CD14-positive monocyte (primary cell): ENCODE data around the gene MPHOSPH6. TPM values are rescaled to one million over a fixed set of nuclear protein-coding genes. Genes with fewer than 3 reads are reported as not detected.
A peak's percentile ranks its signal among the peaks of the same experiment; 100 is the strongest.
"Not testable (repeated sequence)": the region's sequence is repeated elsewhere in the genome, so short reads cannot be mapped to it uniquely, and the experiment has no call there.

Source experiments
- DNase-seq, 3 donors: peaks; one replicate each; pipeline ENCODE4 v3.0.0-alpha.2; 2011 to 2022
- H2AFZ ChIP-seq: 2 replicates; pipeline ENCODE4 v1.6.0; 2012; ENCODE audit warnings: mild to moderate bottlenecking, low read depth, low read length, inconsistent platforms; ENCODE audit not compliant: insufficient read depth, poor library complexity, severe bottlenecking
- H3K27ac ChIP-seq, 2 donors: 1 replicate in 1 of 2; 2 replicates in 1 of 2; pipeline ENCODE4 v1.5.1; 2012 to 2013; ENCODE audit warnings: low read length in 2 of 2, control low read depth in 1 of 2, inconsistent platforms in 1 of 2, low read depth in 1 of 2, mild to moderate bottlenecking in 1 of 2
- H3K27me3 ChIP-seq, 2 donors: one replicate each; pipeline versions ENCODE4 v1.6.0 to v1.6.1; 2011 to 2013; ENCODE audit warnings: low read length in 2 of 2; ENCODE audit not compliant: control insufficient read depth in 2 of 2, insufficient read depth in 2 of 2
- H3K36me3 ChIP-seq, 2 donors: replicated peaks in 1 of 2; 1 replicate in 1 of 2; 2 replicates in 1 of 2; pipeline versions ENCODE4 v1.5.1 to v1.6.1; 2012 to 2013; ENCODE audit warnings: low read length in 2 of 2, control low read depth in 1 of 2, inconsistent platforms in 1 of 2, mild to moderate bottlenecking in 1 of 2; ENCODE audit not compliant: insufficient read depth in 2 of 2, control insufficient read depth in 1 of 2
- H3K4me1 ChIP-seq, 2 donors: 1 replicate in 1 of 2; 2 replicates in 1 of 2; pipeline versions ENCODE4 v1.5.1 to v1.6.1; 2012 to 2013; ENCODE audit warnings: low read length in 2 of 2, control low read depth in 1 of 2, inconsistent platforms in 1 of 2, mild to moderate bottlenecking in 1 of 2, moderate library complexity in 1 of 2; ENCODE audit not compliant: insufficient read depth in 2 of 2, control insufficient read depth in 1 of 2
- H3K4me2 ChIP-seq: replicated peaks from 2 replicates; pipeline ENCODE3; 2012; ENCODE audit warnings: low read length, moderate library complexity, mild to moderate bottlenecking; ENCODE audit not compliant: poor library complexity, severe bottlenecking; ENCODE audit errors: extremely low read depth
- H3K4me3 ChIP-seq, 3 experiments: fragments of 200-600 bp in 1 of 3; sonication (generic) in 1 of 3; replicated peaks in 1 of 3; 1 replicate in 2 of 3; 2 replicates in 1 of 3; pipeline ENCODE4 v1.5.1; 2011 to 2013; ENCODE audit warnings: low read length in 3 of 3, mild to moderate bottlenecking in 3 of 3, control low read depth in 2 of 3, low read depth in 2 of 3, inconsistent platforms in 1 of 3, moderate library complexity in 1 of 3
- H3K79me2 ChIP-seq: 2 replicates; pipeline ENCODE4 v1.6.0; 2012; ENCODE audit warnings: mild to moderate bottlenecking, control low read depth, inconsistent platforms, low read length, moderate library complexity; ENCODE audit not compliant: insufficient read depth
- H3K9ac ChIP-seq: 2 replicates; pipeline ENCODE4 v1.6.0; 2017; ENCODE audit warnings: low read length, mild to moderate bottlenecking; ENCODE audit not compliant: insufficient read depth, poor library complexity, severe bottlenecking
- H3K9me3 ChIP-seq, 2 donors: replicated peaks in 1 of 2; 1 replicate in 1 of 2; 2 replicates in 1 of 2; pipeline versions ENCODE4 v1.5.1 to v1.6.1; 2012 to 2013; ENCODE audit warnings: low read length in 2 of 2, control low read depth in 1 of 2; ENCODE audit not compliant: control insufficient read depth in 1 of 2, insufficient read depth in 1 of 2
- H4K20me1 ChIP-seq: 2 replicates; pipeline ENCODE4 v1.6.0; 2012; ENCODE audit warnings: mild to moderate bottlenecking, low read length, control low read depth, moderate library complexity; ENCODE audit not compliant: insufficient read depth
- H3K27ac Mint-ChIP-seq, 7 donors: one replicate each; pipeline ENCODE4 v1.8.0; 2020; ENCODE audit warnings: mild to moderate bottlenecking in 7 of 7, mixed read lengths in 7 of 7, moderate library complexity in 6 of 7, inconsistent platforms in 2 of 7
- H3K27me3 Mint-ChIP-seq, 3 donors: one replicate each; pipeline ENCODE4 v1.8.0; 2021 to 2022; ENCODE audit warnings: low read depth in 3 of 3, mild to moderate bottlenecking in 3 of 3, mixed read lengths in 3 of 3, moderate library complexity in 3 of 3, inconsistent platforms in 1 of 3
- H3K36me3 Mint-ChIP-seq, 2 donors: one replicate each; pipeline ENCODE4 v1.8.0; 2020; ENCODE audit warnings: mixed read lengths in 2 of 2, inconsistent platforms in 1 of 2, mild to moderate bottlenecking in 1 of 2
- H3K4me1 Mint-ChIP-seq: one replicate; pipeline ENCODE4 v1.8.0; 2020; ENCODE audit warnings: mild to moderate bottlenecking, mixed read lengths
- H3K4me3 Mint-ChIP-seq, 2 donors: one replicate each; pipeline ENCODE4 v1.8.0; 2020; ENCODE audit warnings: mild to moderate bottlenecking in 2 of 2, mixed read lengths in 2 of 2, moderate library complexity in 1 of 2
- H3K9me3 Mint-ChIP-seq, 7 donors: one replicate each; pipeline ENCODE4 v1.8.0; 2020 to 2022; ENCODE audit warnings: mixed read lengths in 7 of 7, mild to moderate bottlenecking in 6 of 7, moderate library complexity in 6 of 7, inconsistent platforms in 2 of 7
- WGBS: methylation state at CpG from one replicate; pipeline ENCODE4 v1.1.5; 2013; ENCODE audit warnings: missing lambda C conversion rate; ENCODE audit not compliant: insufficient coverage; 5-methylcytosine and 5-hydroxymethylcytosine counted together
- intact Hi-C, 2 donors: fragments of 100-400 bp; cut with micrococcal nuclease; formaldehyde crosslinking; loops; one replicate each; pipeline versions ENCODE4 v1.15.0 to v1.15.1; 2023
- polyA minus RNA-seq: library from RNA; depleted of rRNA, polyadenylated mRNA; stranded (reverse); fragments of >200 nt; gene quantifications from 2 replicates; pipeline ENCODE4 v1.2.3, GENCODE V29; 2012
- polyA plus RNA-seq, 3 donors: library from polyadenylated mRNA; depleted of rRNA in 1 of 3; unstranded in 2 of 3; stranded (reverse) in 1 of 3; fragments of 300-500 nt in 2 of 3; fragments of >200 nt in 1 of 3; fragmentation: Illumina TruSeq in 2 of 3; gene quantifications; 1 replicate in 2 of 3; 2 replicates in 1 of 3; pipeline ENCODE4 v1.2.3, GENCODE V29; 2012 to 2021
- total RNA-seq, 12 experiments: library from RNA in 1 of 12; stranded (reverse) in 1 of 12; fragments of 120-200 nt in 1 of 12; gene quantifications; one replicate each; pipeline ENCODE4 v1.2.4 and lab custom pipeline; 2013 to 2026; ENCODE audit warnings: mixed read lengths in 6 of 12, inconsistent platforms in 1 of 12
- TF ChIP-seq, protein P1 (sequence below): fragments of 200-600 bp; IDR thresholded peaks from one replicate; pipeline ENCODE4 v1.8.0; 2022; ENCODE audit warnings: antibody characterized with exemption, mild to moderate bottlenecking

Gene MPHOSPH6
- 23.0 TPM for total RNA-seq (2013)
- polyA plus RNA-seq (10 to 100 TPM in 2 of 3 donors, 1 to 10 TPM in 1; 8.6 to 37.6 (median 20.2) TPM), polyA minus RNA-seq (3.5 and 5.5 TPM in 2 replicates), total RNA-seq (lab: John Stamatoyannopoulos, UW) (4.5 to 42.8 (median 22.5) reads per million in 11 experiments)

DNA sequence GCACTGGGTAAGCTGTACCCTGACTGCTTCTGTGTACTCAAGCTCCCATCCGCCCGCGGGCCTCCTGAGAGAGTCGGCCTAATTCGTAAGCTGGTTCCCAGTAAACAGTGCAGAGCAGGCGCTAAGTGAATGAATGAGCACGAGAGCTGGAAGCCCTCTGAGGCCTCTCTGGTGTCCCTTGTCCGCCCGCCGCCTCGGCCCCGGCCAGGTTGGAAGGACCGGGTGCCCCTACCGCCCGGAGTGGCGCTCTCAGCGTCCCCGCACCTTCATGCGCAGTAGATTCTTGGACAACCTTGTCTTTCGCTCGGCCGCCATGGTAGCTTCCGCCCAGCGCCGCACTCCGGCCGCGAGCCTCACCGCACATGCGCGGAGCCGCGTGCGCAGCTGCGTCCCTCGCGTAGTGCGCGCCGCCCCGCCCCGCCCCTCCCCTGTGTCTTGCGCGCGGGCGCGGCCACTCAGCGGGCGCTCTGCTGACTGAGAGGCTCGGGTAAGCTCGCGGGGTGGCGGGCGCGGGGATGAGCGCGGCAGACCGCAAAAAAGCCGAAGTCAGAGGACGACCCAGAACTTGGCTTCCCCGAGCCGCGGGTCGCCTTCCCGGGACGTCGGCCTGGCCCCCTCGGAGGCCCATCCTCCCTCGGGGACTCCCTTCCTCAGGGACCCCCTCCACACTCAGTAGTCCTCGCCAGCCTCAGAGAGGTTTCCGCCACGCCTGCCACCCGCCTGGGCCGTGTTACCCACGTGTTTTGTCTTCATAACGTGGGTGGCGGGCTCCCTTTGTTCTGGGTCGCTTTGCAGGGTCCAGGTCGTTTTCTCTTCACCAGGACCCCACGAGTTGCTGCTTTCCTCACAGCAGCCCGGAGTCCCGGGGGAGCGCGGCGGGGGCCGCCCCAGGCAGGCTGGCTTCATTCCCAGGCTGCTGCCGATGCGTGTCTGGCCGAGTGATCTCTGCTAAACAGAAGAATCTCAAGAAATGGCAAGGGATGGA is at the start of gene MPHOSPH6:
TSS of gene MPHOSPH6 (minus strand) at position 364 of the 985 bp plus-strand sequence. CDS start at position 315, 49 bp downstream.
- Histone ChIP-seq H3K27ac (peak within 1 kb of the TSS; percentile 89 to 91), H3K9ac (peak within 1 kb of the TSS; percentile 87), H3K9me3 (no peaks in the 10 kb centered on the region), H3K27me3 (peaks cover 19 to 22% of the 10 kb centered on the region in 2 donors), H3K4me2 (peak within 1 kb of the TSS; percentile 71), H2AFZ (peak within 1 kb of the TSS; percentile 91), H3K79me2 (peaks cover 36% of the 10 kb centered on the region), H3K36me3 (peaks cover 11 to 19% of the 10 kb centered on the region in 2 donors), H4K20me1 (no peaks in the 10 kb centered on the region), H3K4me1 (peaks cover 17% of the 10 kb centered on the region in 2 donors), H3K4me3 (peak within 1 kb of the TSS; percentile 47 to 78 (median 69))
- WGBS = under 1% methylated on average over 82 of the region's 89 CpGs
- intact Hi-C loops = loop anchor here in 1 of 2 donors (10.0 kb wide), 1 partner anchor 55 kb away; no protein-coding TSS in a partner anchor
- Mint-ChIP-seq H3K9me3 (peaks cover 0 to 3% (median 0%) of the 10 kb centered on the region in 7 donors), H3K27me3 (peaks cover 22 to 29% (median 28%) of the 10 kb centered on the region in 3 donors), H3K27ac (peak within 1 kb of the TSS; percentile 93 to 98 (median 97)), H3K4me3 (peak within 1 kb of the TSS; percentile 90 to 95), H3K36me3 (peaks cover 17 to 25% of the 10 kb centered on the region in 2 donors), H3K4me1 (peaks cover 23% of the 10 kb centered on the region)
- peak; percentile 91 to 95 (median 93) for DNase-seq
- TF ChIP-seq, protein P1, sequence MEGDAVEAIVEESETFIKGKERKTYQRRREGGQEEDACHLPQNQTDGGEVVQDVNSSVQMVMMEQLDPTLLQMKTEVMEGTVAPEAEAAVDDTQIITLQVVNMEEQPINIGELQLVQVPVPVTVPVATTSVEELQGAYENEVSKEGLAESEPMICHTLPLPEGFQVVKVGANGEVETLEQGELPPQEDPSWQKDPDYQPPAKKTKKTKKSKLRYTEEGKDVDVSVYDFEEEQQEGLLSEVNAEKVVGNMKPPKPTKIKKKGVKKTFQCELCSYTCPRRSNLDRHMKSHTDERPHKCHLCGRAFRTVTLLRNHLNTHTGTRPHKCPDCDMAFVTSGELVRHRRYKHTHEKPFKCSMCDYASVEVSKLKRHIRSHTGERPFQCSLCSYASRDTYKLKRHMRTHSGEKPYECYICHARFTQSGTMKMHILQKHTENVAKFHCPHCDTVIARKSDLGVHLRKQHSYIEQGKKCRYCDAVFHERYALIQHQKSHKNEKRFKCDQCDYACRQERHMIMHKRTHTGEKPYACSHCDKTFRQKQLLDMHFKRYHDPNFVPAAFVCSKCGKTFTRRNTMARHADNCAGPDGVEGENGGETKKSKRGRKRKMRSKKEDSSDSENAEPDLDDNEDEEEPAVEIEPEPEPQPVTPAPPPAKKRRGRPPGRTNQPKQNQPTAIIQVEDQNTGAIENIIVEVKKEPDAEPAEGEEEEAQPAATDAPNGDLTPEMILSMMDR = no peak

GRCh38 chr16:82219298-82219697 is 49.3 kb upstream of the MPHOSPH6 start:
- 90% methylated on average over 11 of the region's 12 CpGs for WGBS
- Histone ChIP-seq H3K4me3 (no peak overlapping the region), H3K79me2 (no peaks in the 10 kb centered on the region), H3K9ac (no peak overlapping the region), H3K9me3 (no peaks in the 10 kb centered on the region), H3K4me1 (no peaks in the 10 kb centered on the region), H2AFZ (no peak overlapping the region), H3K4me2 (no peak overlapping the region), H3K27ac (no peak overlapping the region), H3K27me3 (peaks cover 2 to 7% of the 10 kb centered on the region in 2 donors), H4K20me1 (no peaks in the 10 kb centered on the region), H3K36me3 (no peaks in the 10 kb centered on the region)
- intact Hi-C loops = no loop called here
- Mint-ChIP-seq H3K36me3 (no peaks in the 10 kb centered on the region), H3K9me3 (peaks cover 0 to 2% (median 0%) of the 10 kb centered on the region in 7 donors), H3K4me1 (no peaks in the 10 kb centered on the region), H3K4me3 (no peak overlapping the region), H3K27me3 (peaks cover 6 to 11% (median 10%) of the 10 kb centered on the region in 3 donors), H3K27ac (no peak overlapping the region)
- TF ChIP-seq, protein P1 = no peak
- DNase-seq = no peak

DNA sequence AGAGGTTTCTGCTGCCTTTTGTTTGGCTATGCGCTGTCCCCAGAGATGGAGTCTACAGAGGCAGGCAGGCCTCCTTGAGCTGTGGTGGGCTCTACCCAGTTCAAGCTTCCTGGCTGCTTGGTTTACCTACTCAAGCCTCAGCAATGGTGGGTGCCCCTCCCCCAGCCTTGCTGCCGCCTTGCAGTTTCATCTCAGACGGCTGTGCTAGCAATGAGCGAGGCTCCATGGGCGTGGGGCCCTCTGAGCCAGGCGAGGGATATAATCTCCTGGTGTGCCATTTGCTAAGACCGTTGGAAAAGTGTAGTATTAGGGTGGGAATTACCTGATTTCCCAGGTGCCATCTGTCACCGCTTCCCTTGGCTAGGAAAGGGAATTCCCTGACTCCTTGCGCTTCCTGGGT is 39.3 kb upstream of the MPHOSPH6 start:
- H2AFZ ChIP-seq, H3K27me3 ChIP-seq, H3K9ac ChIP-seq, H3K27ac ChIP-seq, H3K4me3 Mint-ChIP-seq, H3K36me3 Mint-ChIP-seq, H3K79me2 ChIP-seq, intact Hi-C loops, H3K27ac Mint-ChIP-seq, H3K4me2 ChIP-seq, DNase-seq, H3K4me3 ChIP-seq, H3K4me1 ChIP-seq, H3K4me1 Mint-ChIP-seq, H3K36me3 ChIP-seq, H4K20me1 ChIP-seq, H3K9me3 ChIP-seq: not testable (repeated sequence)
- Mint-ChIP-seq H3K9me3 (peaks cover 10 to 31% (median 16%) of the 10 kb centered on the region in 7 donors), H3K27me3 (peaks cover 6 to 22% (median 8%) of the 10 kb centered on the region in 3 donors)
- WGBS = 82% methylated on average over 4 of the region's 9 CpGs
